ENCODE data around the gene OSBPL10. TPM values are rescaled to one million over a fixed set of nuclear protein-coding genes. Genes with fewer than 3 reads are reported as not detected.

OSBPL10 gene
- total RNA-seq, 1 donor from 2014 or later: 45.4 TPM

DNA sequence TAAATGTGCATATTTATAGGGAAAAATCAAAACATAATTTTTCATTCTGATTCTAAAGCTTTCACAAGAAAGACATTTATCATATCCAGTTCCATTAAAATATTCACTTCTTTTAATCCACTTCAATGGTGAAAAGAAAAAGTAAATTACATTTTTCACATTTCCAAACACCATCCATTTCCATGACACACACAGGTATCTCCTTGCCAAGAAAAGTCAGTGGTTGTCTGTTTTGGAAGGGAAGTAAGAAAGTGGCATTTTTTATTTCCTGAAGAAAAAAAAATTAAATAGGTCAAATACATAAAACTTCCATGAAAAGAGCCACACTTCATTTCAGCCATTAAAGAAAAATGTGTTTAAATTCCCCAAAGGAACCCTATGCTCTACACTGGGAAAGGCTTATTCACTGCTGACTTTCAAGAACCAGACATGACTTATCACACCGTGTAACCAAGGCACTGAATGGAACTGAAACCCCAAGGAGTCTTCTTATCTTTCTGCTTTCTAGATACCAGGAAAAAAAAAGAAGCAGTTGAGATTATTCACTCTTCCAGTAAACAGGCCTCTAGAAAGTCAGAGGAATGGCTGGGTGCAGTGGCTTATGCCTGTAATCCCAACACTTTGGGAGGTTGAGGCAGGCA is 44.5 kb downstream of the OSBPL10 start:
- Mint-ChIP-seq H3K4me3 (ENCODE audit: unreplicated experiment) (no peak overlapping the region), H3K36me3 (ENCODE audit: low read depth) (no peaks in the 10 kb centered on the region), H3K4me1 (ENCODE audit: low read depth) (peaks cover 23% of the 10 kb centered on the region), H3K27me3 (ENCODE audit: low read depth) (no peaks in the 10 kb centered on the region), H3K9me3 (ENCODE audit: low read depth) (no peaks in the 10 kb centered on the region), H3K27ac (ENCODE audit: unreplicated experiment) (peak overlapping the region; percentile 57)
- TF ChIP-seq, protein P1, sequence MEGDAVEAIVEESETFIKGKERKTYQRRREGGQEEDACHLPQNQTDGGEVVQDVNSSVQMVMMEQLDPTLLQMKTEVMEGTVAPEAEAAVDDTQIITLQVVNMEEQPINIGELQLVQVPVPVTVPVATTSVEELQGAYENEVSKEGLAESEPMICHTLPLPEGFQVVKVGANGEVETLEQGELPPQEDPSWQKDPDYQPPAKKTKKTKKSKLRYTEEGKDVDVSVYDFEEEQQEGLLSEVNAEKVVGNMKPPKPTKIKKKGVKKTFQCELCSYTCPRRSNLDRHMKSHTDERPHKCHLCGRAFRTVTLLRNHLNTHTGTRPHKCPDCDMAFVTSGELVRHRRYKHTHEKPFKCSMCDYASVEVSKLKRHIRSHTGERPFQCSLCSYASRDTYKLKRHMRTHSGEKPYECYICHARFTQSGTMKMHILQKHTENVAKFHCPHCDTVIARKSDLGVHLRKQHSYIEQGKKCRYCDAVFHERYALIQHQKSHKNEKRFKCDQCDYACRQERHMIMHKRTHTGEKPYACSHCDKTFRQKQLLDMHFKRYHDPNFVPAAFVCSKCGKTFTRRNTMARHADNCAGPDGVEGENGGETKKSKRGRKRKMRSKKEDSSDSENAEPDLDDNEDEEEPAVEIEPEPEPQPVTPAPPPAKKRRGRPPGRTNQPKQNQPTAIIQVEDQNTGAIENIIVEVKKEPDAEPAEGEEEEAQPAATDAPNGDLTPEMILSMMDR (IDR thresholded peaks at IDR 0.05): no peak
- no peak for DNase-seq (ENCODE audit: low spot score)

- no peaks in the 10 kb centered on the region for H3K27me3 Mint-ChIP-seq (ENCODE audit: low read depth)
- TF ChIP-seq, protein P1 (IDR thresholded peaks at IDR 0.05): no peak
- H3K27ac Mint-ChIP-seq (ENCODE audit: unreplicated experiment): peak overlapping the region; percentile 8
- no peak overlapping the region for H3K4me3 Mint-ChIP-seq (ENCODE audit: unreplicated experiment)
- H3K4me1 Mint-ChIP-seq (ENCODE audit: low read depth): peaks cover 14% of the 10 kb centered on the region
- no peaks in the 10 kb centered on the region for H3K9me3 Mint-ChIP-seq (ENCODE audit: low read depth)
- DNase-seq (ENCODE audit: low spot score): no peak
- no peaks in the 10 kb centered on the region for H3K36me3 Mint-ChIP-seq (ENCODE audit: low read depth)
These were observed 46.2 kb downstream of the OSBPL10 start for GRCh38 chr3:31934866-31935265.

GRCh38 chr3:31934018-31934417 is 47.0 kb downstream of the OSBPL10 start:
- no peak overlapping the region for H3K27ac Mint-ChIP-seq (ENCODE audit: unreplicated experiment)

GRCh38 chr3:31932990-31933389 is 48.1 kb downstream of the OSBPL10 start:
- Mint-ChIP-seq H3K36me3 (ENCODE audit: low read depth) (no peaks in the 10 kb centered on the region), H3K9me3 (ENCODE audit: low read depth) (no peaks in the 10 kb centered on the region), H3K27me3 (ENCODE audit: low read depth) (no peaks in the 10 kb centered on the region), H3K4me1 (ENCODE audit: low read depth) (peaks cover 14% of the 10 kb centered on the region), H3K27ac (ENCODE audit: unreplicated experiment) (no peak overlapping the region), H3K4me3 (ENCODE audit: unreplicated experiment) (no peak overlapping the region)
- TF ChIP-seq, protein P1 (IDR thresholded peaks at IDR 0.05): no peak
- DNase-seq (ENCODE audit: low spot score): no peak

More at GRCh38 chr3:31934018-31934417, 47.0 kb downstream of the OSBPL10 start:
- no peaks in the 10 kb centered on the region for H3K36me3 Mint-ChIP-seq (ENCODE audit: low read depth)
- H3K4me3 Mint-ChIP-seq (ENCODE audit: unreplicated experiment): no peak overlapping the region
- TF ChIP-seq, protein P1 (IDR thresholded peaks at IDR 0.05): no peak
- H3K9me3 Mint-ChIP-seq (ENCODE audit: low read depth): no peaks in the 10 kb centered on the region
- H3K27me3 Mint-ChIP-seq (ENCODE audit: low read depth): no peaks in the 10 kb centered on the region
- DNase-seq (ENCODE audit: low spot score): no peak
- peaks cover 14% of the 10 kb centered on the region for H3K4me1 Mint-ChIP-seq (ENCODE audit: low read depth)

DNA sequence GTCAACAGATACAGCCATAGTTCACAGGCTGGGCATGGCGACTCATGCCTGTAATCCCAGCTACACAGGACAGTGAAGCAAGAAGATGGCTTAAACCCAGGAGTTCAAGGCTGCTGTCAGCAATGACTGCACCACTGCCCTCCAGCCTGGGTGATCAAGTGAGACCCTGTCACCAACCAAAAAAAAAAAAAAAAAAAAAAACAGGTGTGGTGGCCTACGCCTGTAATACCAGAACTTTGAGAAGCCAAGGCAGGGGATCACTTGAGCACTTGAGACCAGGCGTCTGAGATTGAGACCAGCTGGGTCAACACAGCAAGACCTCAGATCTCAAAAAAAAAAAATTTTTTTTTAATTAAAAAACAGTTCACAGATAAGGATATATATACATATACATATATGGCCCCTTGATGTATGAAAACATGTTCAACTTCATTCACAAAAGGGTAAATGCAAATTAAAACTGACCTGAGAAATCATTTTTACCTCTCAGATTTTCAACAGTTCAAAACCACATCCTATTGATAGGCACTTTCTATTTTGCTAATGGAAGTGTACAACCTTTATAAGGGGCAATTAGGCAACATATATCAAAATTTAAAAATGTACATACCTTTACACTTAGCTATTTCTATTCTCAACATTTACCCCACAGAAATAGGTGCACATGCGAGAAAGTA is 51.1 kb downstream of the OSBPL10 start:
- Mint-ChIP-seq H3K27me3 (ENCODE audit: low read depth) (no peaks in the 10 kb centered on the region), H3K27ac (ENCODE audit: unreplicated experiment) (no peak overlapping the region), H3K4me3 (ENCODE audit: unreplicated experiment) (no peak overlapping the region), H3K9me3 (ENCODE audit: low read depth) (no peaks in the 10 kb centered on the region), H3K36me3 (ENCODE audit: low read depth) (no peaks in the 10 kb centered on the region), H3K4me1 (ENCODE audit: low read depth) (peaks cover 21% of the 10 kb centered on the region)
- TF ChIP-seq, protein P1 (IDR thresholded peaks at IDR 0.05): no peak
- DNase-seq (ENCODE audit: low spot score): no peak
